SK-N-SH (cell line): ENCODE data around the gene SMIM13. TPM values are rescaled to one million over a fixed set of nuclear protein-coding genes. Genes with fewer than 3 reads are reported as not detected.

Experiments
- CTCF ChIA-PET: fragments of 300-600, 350-600 bp; formaldehyde crosslinking; extraction: SDS; loops from one replicate; lab custom pipeline; 2021; lab: Yijun Ruan, JAX
- POLR2A ChIA-PET: fragments of 350-600 bp; sonication (Branson Sonifier 250); formaldehyde crosslinking; extraction: SDS; loops from one replicate; lab custom pipeline; 2020; ENCODE audit warnings: antibody characterized with exemption, inconsistent platforms; lab: Yijun Ruan, JAX
- DNase-seq: peaks from one replicate; pipeline ENCODE4 v3.0.0; 2012
- H2AFZ ChIP-seq: fragments of 200-600 bp; sonication (generic); 2 replicates; pipeline ENCODE4 v1.8.1; 2016; ENCODE audit warnings: antibody characterized with exemption, mild to moderate bottlenecking, low read depth
- H3F3A ChIP-seq: fragments of 200-600 bp; sonication (generic); replicated peaks from 2 replicates; pipeline ENCODE3; 2016; ENCODE audit warnings: antibody characterized with exemption, mild to moderate bottlenecking; ENCODE audit not compliant: insufficient read depth
- H3K27ac ChIP-seq, 2 experiments: fragments of 200-500 bp in 1 of 2; fragments of 200-600 bp in 1 of 2; sonication (Bioruptor generic) in 1 of 2; sonication (generic), shearing (Covaris generic) in 1 of 2; 2 replicates each; pipeline versions ENCODE4 v1.5.1 to v1.6.1; 2014 to 2016; ENCODE audit warnings: low read depth in 2 of 2, inconsistent platforms in 1 of 2, low read length in 1 of 2, mild to moderate bottlenecking in 1 of 2, mixed read lengths in 1 of 2
- H3K27me3 ChIP-seq: fragments of 200-600 bp; sonication (generic), shearing (Covaris generic); 2 replicates; pipeline ENCODE4 v1.6.1; 2016; ENCODE audit warnings: mixed run types; ENCODE audit not compliant: insufficient read depth
- H3K36me3 ChIP-seq, 2 experiments: fragments of 200-500 bp in 1 of 2; fragments of 200-600 bp in 1 of 2; sonication (Bioruptor generic) in 1 of 2; sonication (generic) in 1 of 2; replicated peaks in 1 of 2; 2 replicates each; pipeline versions ENCODE3 to v1.5.1; 2014 to 2016; ENCODE audit warnings: low read length in 1 of 2, mild to moderate bottlenecking in 1 of 2; ENCODE audit not compliant: insufficient read depth in 2 of 2, control insufficient read depth in 1 of 2
- H3K4me1 ChIP-seq, 2 experiments: fragments of 200-500 bp in 1 of 2; fragments of 200-600 bp in 1 of 2; sonication (Bioruptor generic) in 1 of 2; sonication (generic), shearing (Covaris generic) in 1 of 2; 2 replicates each; pipeline versions ENCODE4 v1.5.1 to v1.6.1; 2014 to 2016; ENCODE audit warnings: low read depth in 1 of 2, low read length in 1 of 2, mixed run types in 1 of 2; ENCODE audit not compliant: insufficient read depth in 2 of 2, control insufficient read depth in 1 of 2
- H3K4me2 ChIP-seq: fragments of 200-600 bp; sonication (generic), shearing (Covaris generic); 2 replicates; pipeline ENCODE4 v1.6.1; 2017; ENCODE audit warnings: mixed run types
- H3K4me3 ChIP-seq, 2 experiments: fragments of 200-500 bp in 1 of 2; fragments of 200-600 bp in 1 of 2; sonication (Bioruptor generic) in 1 of 2; sonication (generic), shearing (Covaris generic) in 1 of 2; 2 replicates each; pipeline versions ENCODE4 v1.5.1 to v1.8.1; 2014 to 2016; ENCODE audit warnings: low read depth in 2 of 2, inconsistent platforms in 1 of 2, low read length in 1 of 2, mild to moderate bottlenecking in 1 of 2, mixed read lengths in 1 of 2, moderate library complexity in 1 of 2
- H3K79me2 ChIP-seq: fragments of 200-600 bp; sonication (generic); 2 replicates; pipeline ENCODE4 v1.8.1; 2017; ENCODE audit warnings: mild to moderate bottlenecking; ENCODE audit not compliant: insufficient read depth
- H3K9ac ChIP-seq: fragments of 200-600 bp; sonication (generic); 2 replicates; pipeline ENCODE4 v1.6.1; 2017; ENCODE audit warnings: mixed run types
- H3K9me2 ChIP-seq: fragments of 200-600 bp; sonication (generic); 2 replicates; pipeline ENCODE4 v1.6.1; 2017; ENCODE audit warnings: mixed run types
- H3K9me3 ChIP-seq: fragments of 200-600 bp; sonication (generic); 2 replicates; pipeline ENCODE4 v1.6.1; 2017; ENCODE audit warnings: mixed run types, mild to moderate bottlenecking, moderate library complexity
- H4K20me1 ChIP-seq: fragments of 200-600 bp; sonication (generic); 2 replicates; pipeline ENCODE4 v1.6.1; 2017; ENCODE audit warnings: mild to moderate bottlenecking, mixed run types; ENCODE audit not compliant: insufficient read depth
- FOSL2 ChIP-seq: IDR thresholded peaks from 2 replicates; pipeline ENCODE4 v1.4.0; 2012; ENCODE audit warnings: low read depth, mild to moderate bottlenecking, moderate library complexity, borderline replicate concordance
- FOXJ3 ChIP-seq: sonication (generic); formaldehyde crosslinking; IDR thresholded peaks from 2 replicates; pipeline ENCODE4 v1.5.1; 2020; ENCODE audit warnings: mild to moderate bottlenecking, missing genetic modification reagents
- NRF1 ChIP-seq: IDR thresholded peaks from 2 replicates; pipeline ENCODE4 v1.6.1; 2012; ENCODE audit warnings: low read depth, mild to moderate bottlenecking, low read length
- PBX3 ChIP-seq: IDR thresholded peaks from 2 replicates; pipeline ENCODE4; 2012
- RAD21 ChIP-seq: IDR thresholded peaks from 2 replicates; pipeline ENCODE4 v1.6.1; 2012; ENCODE audit warnings: mild to moderate bottlenecking, low read length
- RCOR1 ChIP-seq: fragments of 150-350 bp; IDR thresholded peaks from 2 replicates; pipeline ENCODE4 v1.6.1; 2017; ENCODE audit warnings: antibody characterized with exemption, low read length
- RXRA ChIP-seq: IDR thresholded peaks from 2 replicates; pipeline ENCODE4 v1.4.0; 2012; ENCODE audit warnings: low read depth, mild to moderate bottlenecking, borderline replicate concordance
- SMC3 ChIP-seq: IDR thresholded peaks from 2 replicates; pipeline ENCODE4 v1.6.1; 2012; ENCODE audit warnings: low read depth, low read length, improper control_type of control experiment
- TCF12 ChIP-seq: IDR thresholded peaks from 2 replicates; pipeline ENCODE4 v1.4.0; 2012
- USF1 ChIP-seq: IDR thresholded peaks from 2 replicates; pipeline ENCODE4 v1.4.0; 2012; ENCODE audit warnings: low read depth, borderline replicate concordance
- WGBS: methylation state at CpG from one replicate; pipeline ENCODE4 v1.1.6; 2017; ENCODE audit warnings: low lambda C conversion rate; 5-methylcytosine and 5-hydroxymethylcytosine counted together
- polyA plus RNA-seq, 3 experiments: library from polyadenylated mRNA; depleted of rRNA; stranded (reverse); fragments of >200 nt; gene quantifications; 2 replicates each; pipeline ENCODE4 v1.2.3, GENCODE V29; 2012

The SMIM13 gene
- polyA plus RNA-seq, 1 of the 3 experiments (the other 2 are of a cell fraction) = 2.1 TPM

- no peak for TF ChIP-seq USF1
- TF ChIP-seq, all 33 proteins: peak for 0
These were observed 28.8 kb upstream of the SMIM13 start (continued) for GRCh38 chr6:11064836-11065235.

GRCh38 chr6:11065436-11066202 lies 28.0 kb upstream of the SMIM13 start:
- Histone ChIP-seq H4K20me1 (no peaks in the 10 kb centered on the region), H3K4me3 (no peak overlapping the region), H3K27ac (no peak overlapping the region), H3F3A (no peaks in the 10 kb centered on the region), H2AFZ (no peak overlapping the region), H3K79me2 (no peaks in the 10 kb centered on the region), H3K4me1 (peaks cover 0 to 3% of the 10 kb centered on the region in 2 experiments; a peak in 1 of 4 replicates), H3K4me2 (no peak overlapping the region), H3K9ac (no peak overlapping the region), H3K36me3 (no peaks in the 10 kb centered on the region), H3K27me3 (no peaks in the 10 kb centered on the region), H3K9me2 (no peaks in the 10 kb centered on the region), H3K9me3 (no peaks in the 10 kb centered on the region)
- ChIA-PET POLR2A (no interaction called here), CTCF (interaction anchor here (0.9 to 5.1 kb wide), 5 partner anchors 10 to 114 kb away, joined by 3 to 35 read pairs (median 3); no protein-coding TSS in a partner anchor)
- WGBS = 79% methylated on average over 6 of the region's 6 CpGs
- DNase-seq = no peak
- TF ChIP-seq FOSL2 (no peak), NRF1 (no peak), TCF12 (no peak), RAD21 (no peak), RCOR1 (no peak), RXRA (no peak), USF1 (no peak), FOXJ3 (CRISPR knock-in tag) (no peak)

GRCh38 chr6:11066505-11067347 lies 26.9 kb upstream of the SMIM13 start:
- Histone ChIP-seq H3K9me2 (no peaks in the 10 kb centered on the region), H3K79me2 (no peaks in the 10 kb centered on the region), H3K4me2 (no peak overlapping the region), H3F3A (no peaks in the 10 kb centered on the region), H3K27me3 (no peaks in the 10 kb centered on the region), H3K27ac (no peak overlapping the region), H4K20me1 (no peaks in the 10 kb centered on the region), H3K4me1 (peaks cover 0 to 3% of the 10 kb centered on the region in 2 experiments; a peak in 1 of 4 replicates), H3K36me3 (no peaks in the 10 kb centered on the region), H3K4me3 (no peak overlapping the region), H3K9me3 (no peaks in the 10 kb centered on the region), H2AFZ (no peak overlapping the region; the same call in 1 of the 2 replicates), H3K9ac (no peak overlapping the region)
- TF ChIP-seq PBX3 (no peak), SMC3 (no peak), RXRA (no peak)
- no peak for DNase-seq
- 76% methylated on average over 6 of the region's 6 CpGs for WGBS
- POLR2A ChIA-PET = no interaction called here
- CTCF ChIA-PET = interaction anchor here (1.0 to 5.1 kb wide), 7 partner anchors 10 to 430 kb away, joined by 3 to 35 read pairs (median 3); no protein-coding TSS in a partner anchor
